Glutamatergic neuron (in vitro differentiated cells): Measurements from ENCODE around the gene LBX1. TPM values are rescaled to one million over a fixed set of nuclear protein-coding genes. Genes with fewer than 3 reads are reported as not detected.

Source experiments
- DNase-seq: peaks from one replicate; pipeline ENCODE4 v3.0.0; 2022
- H3K27ac Mint-ChIP-seq: one replicate; pipeline ENCODE4 v1.8.0; 2020; ENCODE audit warnings: mild to moderate bottlenecking, mixed read lengths, inconsistent platforms; ENCODE audit not compliant: unreplicated experiment
- H3K27me3 Mint-ChIP-seq: one replicate; pipeline ENCODE4 v1.8.0; 2020; ENCODE audit warnings: mild to moderate bottlenecking, moderate library complexity, mixed read lengths, inconsistent platforms; ENCODE audit not compliant: unreplicated experiment
- H3K36me3 Mint-ChIP-seq: one replicate; pipeline ENCODE4 v1.8.0; 2020; ENCODE audit warnings: mild to moderate bottlenecking, mixed read lengths, inconsistent platforms; ENCODE audit not compliant: unreplicated experiment
- H3K4me1 Mint-ChIP-seq: one replicate; pipeline ENCODE4 v1.8.0; 2020; ENCODE audit warnings: mild to moderate bottlenecking, low read depth, mixed read lengths, inconsistent platforms; ENCODE audit not compliant: unreplicated experiment
- H3K4me3 Mint-ChIP-seq: one replicate; pipeline ENCODE4 v1.8.0; 2020; ENCODE audit warnings: mild to moderate bottlenecking, mixed read lengths, inconsistent platforms; ENCODE audit not compliant: unreplicated experiment
- H3K9me3 Mint-ChIP-seq: one replicate; pipeline ENCODE4 v1.8.0; 2020; ENCODE audit warnings: mild to moderate bottlenecking, moderate library complexity, mixed read lengths, inconsistent platforms; ENCODE audit not compliant: unreplicated experiment
- total RNA-seq: library from RNA; stranded (reverse); fragmentation: NEBNext Ultra II Directional; extraction: Animal tissue kit (Norgen Biotek cat#: 25700); gene quantifications from one replicate; pipeline ENCODE4 v1.2.1, GENCODE V29; 2021; ENCODE audit not compliant: unreplicated experiment
- TF ChIP-seq, protein P1 (sequence below): fragments of 200-600 bp; sonication (generic); IDR thresholded peaks from one replicate; pipeline ENCODE4 v1.5.0; 2021; ENCODE audit not compliant: partially characterized antibody, unreplicated experiment

Gene LBX1
- total RNA-seq, 1 donor from 2014 or later, result not detected

DNA sequence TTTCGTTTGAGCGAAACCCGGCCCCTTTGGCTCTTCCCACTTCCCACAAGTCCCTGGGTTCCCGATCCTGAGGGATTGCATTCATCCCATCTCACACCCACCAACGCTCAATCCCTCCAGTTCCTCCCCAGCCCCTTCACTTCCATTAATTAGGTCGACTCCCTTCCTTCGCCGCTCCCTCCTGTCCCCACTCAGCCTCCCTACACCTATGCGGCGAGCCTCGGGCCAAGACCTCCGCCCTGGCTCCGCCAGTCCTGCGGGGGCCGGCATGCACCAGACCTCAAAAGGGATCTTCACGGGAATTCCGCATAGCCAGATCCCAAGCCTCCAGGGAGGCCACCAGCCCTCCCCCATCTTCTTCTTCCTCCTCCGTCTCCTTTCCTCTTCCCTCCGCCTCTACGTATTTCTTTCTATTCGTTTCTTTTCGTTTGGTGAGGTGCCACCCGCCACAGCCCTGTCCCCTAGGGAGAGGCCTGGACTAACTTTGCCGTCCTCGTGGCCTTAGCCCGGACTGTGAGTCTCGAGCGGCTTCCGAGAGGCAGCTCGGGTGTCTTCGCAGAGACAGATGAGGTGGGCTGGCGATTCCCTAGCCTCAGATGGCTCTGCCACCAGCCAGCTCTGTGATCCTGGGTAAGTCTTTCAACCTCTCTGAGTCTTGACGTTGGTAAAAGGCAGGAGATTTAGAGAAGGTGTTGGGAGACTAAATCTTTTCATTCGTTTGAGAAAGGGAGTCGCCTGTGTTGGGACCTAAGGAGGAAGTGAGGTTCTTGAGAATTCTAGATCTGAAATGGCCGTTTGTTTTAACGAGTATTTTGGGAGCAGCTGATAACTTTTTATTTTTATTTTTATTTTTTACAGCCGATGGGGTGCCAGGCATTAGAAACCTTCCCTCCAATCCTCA is 8.1 kb upstream of the LBX1 start:
- DNase-seq, result peak; percentile 29
- Mint-ChIP-seq H3K4me1 (peaks cover 5% of the 10 kb centered on the region), H3K36me3 (no peaks in the 10 kb centered on the region), H3K27me3 (peaks cover 38% of the 10 kb centered on the region), H3K9me3 (peaks cover 7% of the 10 kb centered on the region), H3K4me3 (peak overlapping the region; percentile 74), H3K27ac (no peak overlapping the region)
- TF ChIP-seq, protein P1, sequence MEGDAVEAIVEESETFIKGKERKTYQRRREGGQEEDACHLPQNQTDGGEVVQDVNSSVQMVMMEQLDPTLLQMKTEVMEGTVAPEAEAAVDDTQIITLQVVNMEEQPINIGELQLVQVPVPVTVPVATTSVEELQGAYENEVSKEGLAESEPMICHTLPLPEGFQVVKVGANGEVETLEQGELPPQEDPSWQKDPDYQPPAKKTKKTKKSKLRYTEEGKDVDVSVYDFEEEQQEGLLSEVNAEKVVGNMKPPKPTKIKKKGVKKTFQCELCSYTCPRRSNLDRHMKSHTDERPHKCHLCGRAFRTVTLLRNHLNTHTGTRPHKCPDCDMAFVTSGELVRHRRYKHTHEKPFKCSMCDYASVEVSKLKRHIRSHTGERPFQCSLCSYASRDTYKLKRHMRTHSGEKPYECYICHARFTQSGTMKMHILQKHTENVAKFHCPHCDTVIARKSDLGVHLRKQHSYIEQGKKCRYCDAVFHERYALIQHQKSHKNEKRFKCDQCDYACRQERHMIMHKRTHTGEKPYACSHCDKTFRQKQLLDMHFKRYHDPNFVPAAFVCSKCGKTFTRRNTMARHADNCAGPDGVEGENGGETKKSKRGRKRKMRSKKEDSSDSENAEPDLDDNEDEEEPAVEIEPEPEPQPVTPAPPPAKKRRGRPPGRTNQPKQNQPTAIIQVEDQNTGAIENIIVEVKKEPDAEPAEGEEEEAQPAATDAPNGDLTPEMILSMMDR, result no peak

DNA sequence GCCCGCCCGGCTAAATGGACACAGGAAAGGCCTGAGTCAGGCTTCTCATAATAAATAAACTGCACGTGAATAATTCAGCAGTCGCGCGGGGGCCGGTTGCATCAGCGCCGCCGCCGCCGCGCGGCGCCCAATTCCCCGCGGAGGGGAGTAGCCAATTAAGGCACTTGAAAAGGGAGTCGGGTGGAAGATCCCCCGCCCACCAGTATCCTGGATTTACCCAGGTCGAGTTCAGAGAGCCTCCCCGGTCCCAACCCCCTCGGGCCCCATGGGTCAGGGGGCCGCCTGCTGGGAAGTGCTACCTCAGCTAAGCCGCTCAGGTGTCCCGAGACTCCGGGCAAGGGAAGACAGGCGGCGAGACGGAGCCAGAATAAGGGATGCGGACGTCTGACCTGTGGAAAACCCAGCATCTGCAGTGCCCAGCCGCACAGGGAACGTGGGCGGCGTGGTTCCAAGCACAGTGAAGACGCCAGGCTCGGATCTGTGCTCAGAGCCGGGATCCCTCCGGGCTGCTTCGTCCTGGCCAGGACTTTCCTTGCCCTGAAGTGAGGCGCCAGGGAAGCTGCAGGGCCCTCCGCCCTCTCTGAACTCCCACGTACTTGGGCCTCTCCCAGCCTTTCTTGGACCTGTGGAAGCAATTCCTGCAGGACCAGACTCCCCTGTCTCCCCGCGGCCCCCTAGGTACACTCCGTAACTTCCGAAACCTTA is 7.3 kb upstream of the LBX1 start:
- H3K4me3 Mint-ChIP-seq, result peak overlapping the region; percentile 74
- H3K9me3 Mint-ChIP-seq, result peaks cover 10% of the 10 kb centered on the region
- H3K36me3 Mint-ChIP-seq, result no peaks in the 10 kb centered on the region
- DNase-seq, result peak; percentile 56
- TF ChIP-seq, protein P1, result no peak
- peaks cover 46% of the 10 kb centered on the region for H3K27me3 Mint-ChIP-seq
- no peak overlapping the region for H3K27ac Mint-ChIP-seq
- H3K4me1 Mint-ChIP-seq, result peaks cover 7% of the 10 kb centered on the region

DNA sequence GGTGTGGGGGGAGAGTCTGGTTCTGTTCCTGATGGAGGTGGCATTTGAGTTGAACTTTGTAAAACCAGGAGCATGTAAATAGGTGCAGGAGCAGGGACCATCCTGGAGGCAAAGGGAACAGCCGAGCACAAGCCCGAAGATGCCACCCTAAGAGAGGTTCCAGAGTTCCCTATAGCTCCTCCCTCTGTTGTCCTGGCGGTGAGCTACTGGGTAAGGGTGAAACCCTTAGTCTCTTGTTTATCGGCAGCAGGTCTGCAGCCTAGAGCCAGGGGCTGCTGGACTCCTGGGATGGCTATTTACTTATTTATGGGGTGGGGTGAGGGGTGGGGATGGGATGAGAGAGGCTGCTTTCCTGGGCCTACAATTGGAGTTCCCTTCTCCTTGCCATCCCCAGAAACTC is 6.5 kb upstream of the LBX1 start:
- DNase-seq, result no peak
- Mint-ChIP-seq H3K27me3 (peaks cover 51% of the 10 kb centered on the region), H3K4me1 (peaks cover 7% of the 10 kb centered on the region), H3K27ac (no peak overlapping the region), H3K9me3 (peaks cover 10% of the 10 kb centered on the region), H3K4me3 (peak overlapping the region; percentile 54), H3K36me3 (no peaks in the 10 kb centered on the region)
- TF ChIP-seq, protein P1, result no peak

DNA sequence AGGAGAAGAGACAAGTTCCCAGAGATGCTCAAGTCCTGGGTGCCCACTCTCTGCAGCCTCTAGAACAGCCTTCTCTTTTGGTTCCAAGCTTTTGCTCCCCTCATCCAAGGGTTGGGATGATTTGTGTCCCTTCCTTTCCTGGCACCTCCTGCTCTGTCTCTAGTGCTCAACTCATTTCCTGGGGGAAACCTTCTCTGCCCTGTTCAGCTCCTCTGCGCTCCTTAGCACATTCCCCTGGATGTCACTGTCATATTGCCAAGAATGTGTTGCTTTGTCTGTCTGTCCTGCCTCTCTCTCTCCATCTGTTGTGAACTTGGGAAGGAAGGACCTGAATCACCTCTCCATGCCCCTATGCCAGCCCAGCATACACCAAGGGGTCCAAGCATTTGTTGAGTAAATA is 5.1 kb upstream of the LBX1 start:
- Mint-ChIP-seq H3K4me1 (peaks cover 11% of the 10 kb centered on the region), H3K27ac (no peak overlapping the region), H3K9me3 (peaks cover 10% of the 10 kb centered on the region), H3K36me3 (no peaks in the 10 kb centered on the region), H3K4me3 (no peak overlapping the region), H3K27me3 (peaks cover 51% of the 10 kb centered on the region)
- DNase-seq, result no peak
- TF ChIP-seq, protein P1, result no peak

DNA sequence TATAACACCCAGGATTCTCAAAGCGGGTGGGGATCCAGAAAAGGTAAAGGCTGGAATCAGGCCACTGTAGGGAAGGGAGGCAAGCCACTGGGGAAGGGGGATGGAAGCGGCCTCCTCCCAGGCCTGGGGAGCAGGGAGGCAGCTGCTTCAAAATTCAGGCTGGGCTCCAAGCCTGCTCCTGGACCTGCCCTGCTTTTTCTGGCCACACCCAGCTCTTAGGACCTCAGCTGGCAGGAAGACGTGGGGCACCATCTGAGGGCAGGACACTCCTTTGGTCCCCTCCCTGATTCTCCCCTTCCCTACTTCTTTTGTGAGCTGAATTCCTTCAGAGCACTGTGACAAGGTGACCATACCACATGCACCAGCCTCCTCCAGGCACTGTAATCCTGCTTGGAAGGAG is 4.6 kb upstream of the LBX1 start:
- Mint-ChIP-seq H3K9me3 (peaks cover 10% of the 10 kb centered on the region), H3K27ac (no peak overlapping the region), H3K4me1 (peaks cover 11% of the 10 kb centered on the region), H3K36me3 (no peaks in the 10 kb centered on the region), H3K4me3 (no peak overlapping the region), H3K27me3 (peaks cover 54% of the 10 kb centered on the region)
- TF ChIP-seq, protein P1, result no peak
- DNase-seq, result no peak
